Erythroblast (primary cell): Measurements from ENCODE around the gene INS.

Experiments
- DNase-seq, 2 experiments: peaks; one replicate each; lab custom pipeline; 2025; lab: John Stamatoyannopoulos, UW
- GATA1 ChIP-seq: IDR thresholded peaks from 2 replicates; pipeline ENCODE4 v1.6.1; 2011; ENCODE audit warnings: low read depth, mild to moderate bottlenecking, control low read depth, low read length, moderate library complexity
- POLR2A ChIP-seq: IDR thresholded peaks from 2 replicates; pipeline ENCODE4 v1.6.1; 2011; ENCODE audit warnings: mild to moderate bottlenecking, low read length

INS gene

GRCh38 chr11:2168286-2169004, 7.4 kb upstream of the INS start:
- no peak for DNase-seq
- TF ChIP-seq GATA1 (no peak), POLR2A (no peak)

DNA sequence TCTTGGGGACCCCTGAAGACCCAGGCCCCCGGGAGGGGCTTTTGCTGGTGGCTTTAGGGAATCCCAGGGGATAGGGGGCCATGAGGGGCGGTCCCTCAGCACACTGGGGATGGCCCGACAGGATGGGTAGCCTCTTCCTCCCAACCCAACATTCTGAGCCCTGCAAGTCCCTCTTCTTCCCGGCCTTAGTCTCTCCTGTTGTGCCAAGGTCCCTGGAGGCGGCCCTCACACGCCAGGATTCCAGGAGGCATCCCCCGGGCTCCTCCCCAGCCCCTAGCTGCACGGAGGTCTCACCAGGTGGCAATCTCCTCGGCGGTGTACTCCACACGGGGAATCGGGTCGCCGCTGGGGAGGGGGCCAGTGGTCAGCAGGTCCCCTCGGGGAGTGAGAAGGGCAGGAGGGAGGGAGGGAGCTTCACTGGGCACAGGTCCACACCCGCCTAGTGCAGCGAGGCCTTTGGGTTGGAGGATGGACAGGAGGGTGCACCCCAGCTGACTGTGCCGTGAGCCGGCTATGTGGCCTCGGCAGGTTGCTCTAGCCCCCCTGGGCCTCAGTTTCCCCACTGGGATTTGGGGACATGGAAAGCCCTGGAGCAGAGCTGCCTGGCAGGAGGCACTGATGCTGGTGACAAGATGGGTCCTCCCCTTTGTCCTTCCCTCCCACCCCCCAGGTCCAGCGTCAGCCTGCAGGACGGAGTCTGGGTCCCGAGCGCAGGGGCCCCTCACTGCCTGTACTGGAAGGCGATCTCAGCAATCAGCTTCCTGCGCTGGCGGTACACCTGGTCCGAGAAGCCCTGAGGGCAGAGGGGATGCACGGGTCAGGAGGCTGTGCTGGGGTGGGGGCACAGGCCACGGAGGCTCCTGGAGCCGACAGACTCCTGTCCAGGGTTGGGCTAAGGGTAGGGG, 6.4 kb upstream of the INS start:
- no peak for DNase-seq
- no peak for TF ChIP-seq GATA1
- no peak for TF ChIP-seq POLR2A

- peak; percentile 30 to 64 for DNase-seq
- TF ChIP-seq GATA1 (no peak), POLR2A (no peak)
Measured at GRCh38 chr11:2166091-2166851, 5.3 kb upstream of the INS start.

DNA sequence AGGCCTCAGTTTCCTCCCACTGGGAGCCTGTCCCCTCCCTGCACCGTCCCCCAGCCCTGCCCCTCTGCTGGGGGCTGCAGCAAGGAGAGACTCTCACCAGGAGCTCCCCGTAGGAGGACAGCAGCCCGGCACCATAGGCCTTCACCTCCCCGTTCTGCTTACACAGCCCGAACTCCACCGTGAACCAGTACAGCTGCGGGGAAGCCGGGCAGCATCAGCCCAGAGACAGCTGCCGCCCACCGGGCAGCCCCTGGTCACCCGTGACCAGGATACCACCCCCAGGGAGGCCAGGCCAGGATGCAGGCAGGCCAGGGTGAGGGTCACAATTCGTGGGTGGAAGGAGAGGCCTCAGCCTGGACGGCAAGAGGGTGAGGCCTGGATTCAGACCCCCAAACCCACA, 4.6 kb upstream of the INS start:
- TF ChIP-seq POLR2A = no peak
- TF ChIP-seq GATA1 = no peak
- DNase-seq = no peak

GRCh38 chr11:2164861-2165555, 4.0 kb upstream of the INS start:
- no peak for DNase-seq
- TF ChIP-seq POLR2A (no peak), GATA1 (no peak)

DNA sequence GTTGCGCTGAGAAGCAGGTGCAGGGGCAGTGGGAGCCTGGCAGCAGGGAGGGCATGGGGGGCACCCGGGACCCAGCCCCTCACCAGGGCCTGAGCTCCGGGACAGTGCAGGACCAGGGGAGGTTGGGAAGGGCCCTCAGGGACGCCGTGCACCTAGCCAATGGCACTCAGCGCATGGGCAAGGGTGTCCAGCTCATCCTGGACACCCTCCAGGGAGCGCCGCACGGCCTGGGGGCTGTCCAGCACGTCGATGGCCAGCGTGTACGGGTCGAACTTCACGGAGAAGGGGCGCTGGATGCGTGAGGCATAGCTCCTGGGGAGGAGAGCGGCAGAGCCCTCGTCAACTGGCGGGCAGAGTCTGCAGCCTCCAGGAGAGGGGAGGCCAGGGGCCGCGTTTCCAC, 3.1 kb upstream of the INS start:
- DNase-seq = no peak
- TF ChIP-seq GATA1 (no peak), POLR2A (no peak)

DNA sequence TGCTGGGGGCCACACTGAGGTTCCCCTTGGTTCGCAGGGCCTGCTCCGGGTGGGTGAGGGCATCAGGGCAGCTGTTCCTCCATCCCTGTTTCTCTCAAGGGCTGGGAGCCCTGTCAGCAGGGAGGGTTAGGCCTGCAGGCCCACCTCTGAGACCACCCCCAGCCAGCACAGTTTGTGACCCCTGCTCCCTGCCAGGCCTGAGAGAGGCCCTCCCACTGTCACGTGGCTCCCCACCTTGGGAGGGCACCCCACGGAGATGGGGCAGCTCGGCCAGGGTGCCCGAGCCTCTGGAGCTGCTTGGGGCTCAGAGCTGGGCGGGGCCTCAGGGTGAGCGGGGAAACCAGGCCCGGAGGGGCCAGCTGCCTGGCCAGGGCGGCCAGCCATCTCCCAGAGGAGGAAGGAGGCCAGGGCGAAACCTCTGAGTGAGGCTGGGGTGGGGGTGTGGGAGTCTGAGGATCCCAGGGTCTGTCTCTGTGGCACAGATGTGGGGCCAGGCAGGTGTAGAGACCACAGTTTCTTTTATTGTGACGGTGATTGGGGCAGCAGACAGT, 2.5 kb upstream of the INS start:
- no peak for TF ChIP-seq GATA1
- no peak for TF ChIP-seq POLR2A
- DNase-seq = no peak

- no peak for DNase-seq
- TF ChIP-seq POLR2A = no peak
- no peak for TF ChIP-seq GATA1
Measured at GRCh38 chr11:2159536-2160413, 1.2 kb downstream of the INS start.

DNA sequence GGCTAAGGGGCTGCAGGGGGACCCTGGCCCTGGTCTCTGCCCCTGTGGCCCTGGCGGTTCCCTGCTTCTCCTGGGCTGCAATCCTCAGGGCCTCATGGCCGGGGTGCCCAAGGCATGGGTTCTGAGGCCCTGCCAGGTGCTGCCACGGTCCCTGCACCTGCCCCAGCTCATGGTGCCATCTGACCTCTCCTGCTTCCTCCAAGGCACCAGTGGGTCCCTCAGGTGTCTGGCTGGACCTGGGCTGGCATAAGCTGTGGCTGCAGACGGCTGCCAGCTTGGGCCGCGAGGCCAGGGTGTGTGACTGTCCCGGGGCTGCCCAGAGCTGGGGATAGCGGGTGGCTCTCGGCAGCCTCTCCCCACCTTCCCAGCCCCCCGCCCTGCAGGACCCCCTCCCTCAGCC, 2.0 kb downstream of the INS start:
- TF ChIP-seq POLR2A = no peak
- no peak for TF ChIP-seq GATA1
- no peak for DNase-seq

GRCh38 chr11:2158296-2158737, 2.7 kb downstream of the INS start:
- no peak for DNase-seq
- TF ChIP-seq GATA1 (no peak), POLR2A (no peak)

- no peak for DNase-seq
- TF ChIP-seq GATA1 = no peak
- TF ChIP-seq POLR2A = no peak
Measured at GRCh38 chr11:2157294-2158040, 3.5 kb downstream of the INS start.
